H1 (cell line): ENCODE results near the gene SBF2. TPM values are rescaled to one million over a fixed set of nuclear protein-coding genes. Genes with fewer than 3 reads are reported as not detected.

Source experiments
- CTCF ChIA-PET: fragments of 300-600 bp; sonication (Branson Sonifier 250); formaldehyde crosslinking; loops from one replicate; lab custom pipeline; 2021; ENCODE audit not compliant: partially characterized antibody; lab: Charles Lee
- POLR2A ChIA-PET: fragments of 300-600 bp; sonication (Branson Sonifier 250); formaldehyde crosslinking; loops from one replicate; lab custom pipeline; 2021; ENCODE audit warnings: inconsistent platforms; ENCODE audit not compliant: partially characterized antibody; lab: Charles Lee
- DNase-seq, 2 experiments: peaks; one replicate each; pipeline versions ENCODE4 v3.0.0 to v3.0.0-alpha.2; 2010 to 2022; ENCODE audit warnings: low spot score in 2 of 2, low read depth in 1 of 2, mixed read lengths in 1 of 2
- FAIRE-seq: peaks from 2 replicates; lab custom pipeline; 2011; peaks lifted over from hg19 to GRCh38; lab: Jason Lieb, UNC
- H2AFZ ChIP-seq: 2 replicates; pipeline ENCODE4 v1.8.1; 2012; ENCODE audit warnings: low read length, inconsistent platforms
- H2AK5ac ChIP-seq: 2 replicates; pipeline ENCODE4 v1.6.1; 2013; ENCODE audit warnings: low read depth, low read length
- H2BK120ac ChIP-seq: replicated peaks from 2 replicates; pipeline ENCODE3; 2013; ENCODE audit warnings: low read depth, low read length, inconsistent platforms
- H2BK12ac ChIP-seq: 2 replicates; pipeline ENCODE4 v1.6.1; 2013; ENCODE audit warnings: low read depth, low read length
- H2BK15ac ChIP-seq: 2 replicates; pipeline ENCODE4 v1.6.1; 2013; ENCODE audit warnings: low read length
- H2BK20ac ChIP-seq: 2 replicates; pipeline ENCODE4 v1.6.1; 2013; ENCODE audit warnings: low read length
- H2BK5ac ChIP-seq: 2 replicates; pipeline ENCODE4 v1.6.1; 2013; ENCODE audit warnings: low read depth, low read length
- H3K14ac ChIP-seq: 2 replicates; pipeline ENCODE4 v1.6.1; 2013; ENCODE audit warnings: inconsistent platforms; ENCODE audit not compliant: insufficient read length
- H3K18ac ChIP-seq: 2 replicates; pipeline ENCODE4 v1.6.1; 2013; ENCODE audit warnings: low read length; ENCODE audit errors: extremely low read depth
- H3K23ac ChIP-seq: 2 replicates; pipeline ENCODE4 v1.6.1; 2013; ENCODE audit warnings: inconsistent platforms; ENCODE audit not compliant: insufficient read length
- H3K23me2 ChIP-seq: 2 replicates; pipeline ENCODE4 v1.6.1; 2013; ENCODE audit warnings: low read depth, low read length
- H3K27ac ChIP-seq: 2 replicates; pipeline ENCODE4 v1.6.1; 2011; ENCODE audit warnings: low read depth, low read length, inconsistent platforms
- H3K27me3 ChIP-seq, 4 experiments: replicated peaks in 1 of 4; 1 replicate in 1 of 4; 2 replicates in 3 of 4; pipeline versions ENCODE4 v1.6.1 to v1.8.1; 2011 to 2013; ENCODE audit warnings: low read length in 3 of 4, mild to moderate bottlenecking in 3 of 4, inconsistent platforms in 2 of 4, mixed read lengths in 2 of 4, moderate library complexity in 1 of 4; ENCODE audit not compliant: control insufficient read depth in 3 of 4, insufficient read depth in 3 of 4; ENCODE audit errors: extremely low read depth in 1 of 4
- H3K36me3 ChIP-seq, 4 experiments: 2 replicates each; pipeline versions ENCODE4 v1.6.1 to v1.8.1; 2011 to 2013; ENCODE audit warnings: mild to moderate bottlenecking in 4 of 4, low read length in 3 of 4, moderate library complexity in 2 of 4, control low read depth in 1 of 4, inconsistent platforms in 1 of 4; ENCODE audit not compliant: insufficient read depth in 4 of 4, control insufficient read depth in 2 of 4
- H3K4ac ChIP-seq: replicated peaks from 2 replicates; pipeline ENCODE3; 2013; ENCODE audit warnings: low read length, low read depth, mixed read lengths, inconsistent platforms; ENCODE audit not compliant: insufficient read length
- H3K4me1 ChIP-seq, 4 experiments: replicated peaks in 1 of 4; 1 replicate in 1 of 4; 2 replicates in 3 of 4; pipeline versions ENCODE4 v1.6.1 to v1.8.1; 2011 to 2013; ENCODE audit warnings: low read length in 3 of 4, inconsistent platforms in 2 of 4, mixed read lengths in 1 of 4; ENCODE audit not compliant: insufficient read depth in 4 of 4, control insufficient read depth in 3 of 4
- H3K4me2 ChIP-seq, 2 experiments: 2 replicates each; pipeline versions ENCODE4 v1.6.1 to v1.8.1; 2011 to 2013; ENCODE audit warnings: low read depth in 2 of 2, low read length in 2 of 2, control low read depth in 1 of 2, inconsistent platforms in 1 of 2, mild to moderate bottlenecking in 1 of 2; ENCODE audit not compliant: insufficient read depth in 1 of 2
- H3K4me3 ChIP-seq, 4 experiments: fragments of 200-600, 300-600 bp in 1 of 4; sonication (generic), shearing (Covaris generic), sonication (Bioruptor Twin) in 1 of 4; 2 replicates each; pipeline versions ENCODE4 v1.5.1 to v1.8.1; 2011 to 2016; ENCODE audit warnings: low read length in 4 of 4, low read depth in 3 of 4, control low read depth in 2 of 4, inconsistent platforms in 2 of 4, mild to moderate bottlenecking in 2 of 4, mixed read lengths in 1 of 4, moderate library complexity in 1 of 4; ENCODE audit not compliant: insufficient read depth in 2 of 4; ENCODE audit errors: extremely low read depth in 1 of 4
- H3K56ac ChIP-seq: replicated peaks from 2 replicates; pipeline ENCODE3; 2013; ENCODE audit warnings: low read depth, mild to moderate bottlenecking, mixed read lengths, low read length, inconsistent platforms; ENCODE audit not compliant: insufficient read length
- H3K79me1 ChIP-seq: 2 replicates; pipeline ENCODE4 v1.6.1; 2013; ENCODE audit warnings: low read depth, low read length, control low read depth
- H3K79me2 ChIP-seq, 2 experiments: 2 replicates each; pipeline versions ENCODE4 v1.6.1 to v1.8.1; 2012 to 2013; ENCODE audit warnings: low read length in 2 of 2, mild to moderate bottlenecking in 2 of 2, inconsistent platforms in 1 of 2; ENCODE audit not compliant: insufficient read depth in 2 of 2, control insufficient read depth in 1 of 2
- H3K9ac ChIP-seq, 4 experiments: replicated peaks in 1 of 4; 1 replicate in 1 of 4; 2 replicates in 3 of 4; pipeline versions ENCODE4 v1.6.1 to v1.8.1; 2011 to 2013; ENCODE audit warnings: low read depth in 3 of 4, low read length in 3 of 4, control low read depth in 2 of 4, mild to moderate bottlenecking in 2 of 4, moderate library complexity in 2 of 4, inconsistent platforms in 1 of 4; ENCODE audit errors: extremely low read depth in 1 of 4
- H3K9me3 ChIP-seq, 2 experiments: 2 replicates each; pipeline versions ENCODE4 v1.6.1 to v1.8.1; 2012 to 2013; ENCODE audit warnings: mild to moderate bottlenecking in 2 of 2, moderate library complexity in 2 of 2, control low read depth in 1 of 2, inconsistent platforms in 1 of 2, low read depth in 1 of 2, low read length in 1 of 2, mixed read lengths in 1 of 2; ENCODE audit not compliant: insufficient read depth in 2 of 2
- H4K20me1 ChIP-seq, 2 experiments: replicated peaks in 1 of 2; 2 replicates each; pipeline versions ENCODE3 to v1.8.1; 2011 to 2013; ENCODE audit warnings: inconsistent platforms in 2 of 2, low read length in 2 of 2, mild to moderate bottlenecking in 1 of 2; ENCODE audit not compliant: insufficient read depth in 2 of 2, control insufficient read depth in 1 of 2
- H4K5ac ChIP-seq: 2 replicates; pipeline ENCODE4 v1.6.1; 2013; ENCODE audit warnings: low read length, low read depth, mixed read lengths, inconsistent platforms; ENCODE audit not compliant: insufficient read length
- H4K8ac ChIP-seq: 2 replicates; pipeline ENCODE4 v1.8.0; 2013; ENCODE audit warnings: mild to moderate bottlenecking, moderate library complexity, low read length, inconsistent platforms; ENCODE audit not compliant: insufficient read depth; ENCODE audit errors: extremely low read depth
- H4K91ac ChIP-seq: replicated peaks from 2 replicates; pipeline ENCODE3; 2013; ENCODE audit warnings: low read length, mixed read lengths, inconsistent platforms; ENCODE audit not compliant: insufficient read length
- BCL11A ChIP-seq, 2 experiments: IDR thresholded peaks; one replicate each; pipeline ENCODE4 v1.6.1; 2011; ENCODE audit warnings: low read depth in 2 of 2, low read length in 2 of 2, mild to moderate bottlenecking in 2 of 2
- CHD1 ChIP-seq: IDR thresholded peaks from 2 replicates; pipeline ENCODE4 v1.6.1; 2012; ENCODE audit warnings: low read depth, low read length, improper control_type of control experiment
- CHD2 ChIP-seq: IDR thresholded peaks from 2 replicates; pipeline ENCODE4 v1.6.1; 2012; ENCODE audit warnings: low read length, improper control_type of control experiment
- CREB1 ChIP-seq: IDR thresholded peaks from 2 replicates; pipeline ENCODE4 v1.6.1; 2012; ENCODE audit warnings: inconsistent platforms
- JUN ChIP-seq: IDR thresholded peaks from 2 replicates; pipeline ENCODE4 v1.6.1; 2011; ENCODE audit warnings: low read depth, mild to moderate bottlenecking, improper control_type of control experiment, low read length
- SP1 ChIP-seq: IDR thresholded peaks from 2 replicates; pipeline ENCODE4 v1.6.1; 2011; ENCODE audit warnings: low read depth, low read length
- SRF ChIP-seq: IDR thresholded peaks from 2 replicates; pipeline ENCODE4 v1.6.1; 2011; ENCODE audit warnings: mild to moderate bottlenecking, low read depth, low read length, moderate library complexity
- TBP ChIP-seq: IDR thresholded peaks from 2 replicates; pipeline ENCODE4 v1.6.1; 2011; ENCODE audit warnings: low read depth, low read length, improper control_type of control experiment
- TCF12 ChIP-seq: IDR thresholded peaks from 2 replicates; pipeline ENCODE4 v1.6.1; 2011; ENCODE audit warnings: low read depth, mild to moderate bottlenecking, low read length
- TEAD4 ChIP-seq: IDR thresholded peaks from 2 replicates; pipeline ENCODE4 v1.6.1; 2012; ENCODE audit warnings: low read depth, low read length, inconsistent platforms, mixed read lengths
- ZNF274 ChIP-seq: IDR thresholded peaks from 2 replicates; pipeline ENCODE4 v1.7.0; 2012; ENCODE audit warnings: low read length, borderline replicate concordance; ENCODE audit errors: extremely low read depth
- WGBS, 2 experiments: shearing (Covaris generic) in 1 of 2; methylation state at CpG; one replicate each; pipeline versions ENCODE4 v1.1.6 to v1.1.7; 2013 to 2015; ENCODE audit warnings: low lambda C conversion rate in 2 of 2, mixed read lengths in 2 of 2, inconsistent platforms in 1 of 2, low coverage in 1 of 2, missing lambda C conversion rate in 1 of 2; ENCODE audit not compliant: insufficient replicate concordance in 2 of 2, insufficient coverage in 1 of 2, insufficient read length in 1 of 2; ENCODE audit errors: extremely low coverage in 1 of 2, missing lambda C conversion rate in 1 of 2; 5-methylcytosine and 5-hydroxymethylcytosine counted together
- polyA plus RNA-seq, 7 experiments: library from polyadenylated mRNA; depleted of rRNA in 3 of 7; stranded (reverse) in 5 of 7; unstranded in 2 of 7; fragments of >200 nt in 5 of 7; fragments of 200-250 nt in 2 of 7; gene quantifications; 1 replicate in 5 of 7; 2 replicates in 1 of 7; 4 replicates in 1 of 7; pipeline versions ENCODE4 v1.2.1 to v1.2.3, GENCODE V29; 2011 to 2013; ENCODE audit warnings: missing spikeins in 2 of 7, mixed read lengths in 2 of 7
- total RNA-seq: library from RNA; stranded (reverse); fragmentation: NEBNext Ultra II Directional; extraction: Animal tissue kit (Norgen Biotek cat#: 25700); gene quantifications from 2 replicates; pipeline ENCODE4 v1.2.1, GENCODE V29; 2021
- TF ChIP-seq, protein P1 (sequence below): IDR thresholded peaks from 2 replicates; pipeline ENCODE4 v1.6.1; 2012; ENCODE audit warnings: inconsistent platforms
- TF ChIP-seq, protein P2 (sequence below): IDR thresholded peaks from 2 replicates; pipeline ENCODE4 v1.6.1; 2012; ENCODE audit warnings: low read length, inconsistent platforms

Gene SBF2
- total and polyA plus RNA-seq, 2 of the 8 experiments (the other 6 are each of a cell fraction or from before 2014, with no cell fraction given) = 36.7 to 50.5 TPM

DNA sequence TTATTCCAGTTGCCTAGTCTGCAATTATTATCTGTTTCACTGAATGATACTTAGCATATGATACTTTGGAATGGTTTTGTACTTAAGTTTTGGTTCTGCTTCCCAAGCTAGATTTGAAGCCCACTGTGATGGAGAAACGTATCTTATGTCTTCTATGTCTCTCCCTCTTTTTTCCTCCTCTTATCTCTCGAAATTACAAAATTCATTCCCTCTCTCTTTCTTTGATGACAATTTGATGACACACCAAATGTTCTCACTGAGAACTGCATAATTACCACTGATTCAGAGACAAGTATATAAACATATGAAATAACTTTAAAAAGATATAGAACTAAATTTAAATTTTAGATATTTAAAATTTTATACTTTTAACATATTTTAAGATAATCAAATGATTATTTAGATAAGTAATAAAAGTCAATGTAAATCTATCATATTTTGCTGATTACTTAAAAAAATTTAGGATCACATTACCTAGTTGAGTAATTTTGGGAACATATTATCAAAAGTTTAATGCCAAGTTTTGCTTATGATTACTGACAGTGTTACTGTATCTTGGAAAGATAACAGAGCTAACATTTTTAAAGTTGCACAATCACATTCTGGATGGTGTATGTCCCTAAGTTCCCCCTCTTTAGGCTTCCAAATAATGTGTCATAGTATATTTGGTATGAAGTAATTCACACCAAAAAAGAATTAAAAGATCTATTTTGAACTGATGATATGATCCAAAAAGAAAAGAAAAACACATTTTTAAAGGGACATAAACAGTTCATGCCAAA, 255.3 kb downstream of the SBF2 start:
- H2BK12ac ChIP-seq = no peak overlapping the region
- H3K36me3 ChIP-seq = no peaks in the 10 kb centered on the region
- H4K8ac ChIP-seq = no peak overlapping the region
- no peak overlapping the region for H2BK15ac ChIP-seq
- no peaks in the 10 kb centered on the region for H3K79me2 ChIP-seq
- H4K5ac ChIP-seq = no peak overlapping the region
- no peak overlapping the region for H2BK120ac ChIP-seq
- no peak overlapping the region for H2BK20ac ChIP-seq
- DNase-seq (no peak), FAIRE-seq (no peak)
- H3K23me2 ChIP-seq = no peaks in the 10 kb centered on the region
- H3K79me1 ChIP-seq = no peaks in the 10 kb centered on the region
- H3K9me3 ChIP-seq = no peaks in the 10 kb centered on the region; a peak in 1 of 4 replicates
- H4K91ac ChIP-seq = no peak overlapping the region
- no peak overlapping the region for H3K23ac ChIP-seq
- H3K9ac ChIP-seq = no peak overlapping the region
- no peaks in the 10 kb centered on the region; a peak in 1 of 7 replicates for H3K4me1 ChIP-seq
- no peak overlapping the region for H3K18ac ChIP-seq
- no peak overlapping the region for H2AFZ ChIP-seq
- no peak overlapping the region for H3K4ac ChIP-seq
- WGBS, 2 experiments = 80 to 87% methylated on average over 1 to 2 of the region's 2 CpGs
- ChIA-PET POLR2A (no interaction called here), CTCF (no interaction called here)
- H2AK5ac ChIP-seq = no peak overlapping the region
- H2BK5ac ChIP-seq = no peak overlapping the region
- no peaks in the 10 kb centered on the region for H4K20me1 ChIP-seq
- no peak overlapping the region for H3K14ac ChIP-seq
- H3K27ac ChIP-seq = no peak overlapping the region
- no peaks in the 10 kb centered on the region for H3K27me3 ChIP-seq
- H3K56ac ChIP-seq = no peak overlapping the region
- no peak overlapping the region for H3K4me3 ChIP-seq
- H3K4me2 ChIP-seq = no peak overlapping the region
- TF ChIP-seq, protein P1, sequence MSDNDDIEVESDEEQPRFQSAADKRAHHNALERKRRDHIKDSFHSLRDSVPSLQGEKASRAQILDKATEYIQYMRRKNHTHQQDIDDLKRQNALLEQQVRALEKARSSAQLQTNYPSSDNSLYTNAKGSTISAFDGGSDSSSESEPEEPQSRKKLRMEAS = no peak
- TF ChIP-seq, protein P2, sequence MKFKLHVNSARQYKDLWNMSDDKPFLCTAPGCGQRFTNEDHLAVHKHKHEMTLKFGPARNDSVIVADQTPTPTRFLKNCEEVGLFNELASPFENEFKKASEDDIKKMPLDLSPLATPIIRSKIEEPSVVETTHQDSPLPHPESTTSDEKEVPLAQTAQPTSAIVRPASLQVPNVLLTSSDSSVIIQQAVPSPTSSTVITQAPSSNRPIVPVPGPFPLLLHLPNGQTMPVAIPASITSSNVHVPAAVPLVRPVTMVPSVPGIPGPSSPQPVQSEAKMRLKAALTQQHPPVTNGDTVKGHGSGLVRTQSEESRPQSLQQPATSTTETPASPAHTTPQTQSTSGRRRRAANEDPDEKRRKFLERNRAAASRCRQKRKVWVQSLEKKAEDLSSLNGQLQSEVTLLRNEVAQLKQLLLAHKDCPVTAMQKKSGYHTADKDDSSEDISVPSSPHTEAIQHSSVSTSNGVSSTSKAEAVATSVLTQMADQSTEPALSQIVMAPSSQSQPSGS = no peak
- TF ChIP-seq SP1 (no peak), CHD1 (no peak), SRF (no peak), TEAD4 (no peak), CHD2 (no peak), JUN (no peak), TCF12 (no peak), BCL11A (IDR thresholded peaks at IDR 0.05; ENCODE audit: low read depth in 2 of 2, low read length in 2 of 2) (no peak), CREB1 (no peak), ZNF274 (no peak), TBP (no peak)
